UCSD-AML1 (cell line): ENCODE data around the gene STAC.

Source experiments
- DNase-seq: peaks from one replicate; lab custom pipeline; 2025; ENCODE audit not compliant: unreplicated experiment; lab: John Stamatoyannopoulos, UW

STAC gene

DNA sequence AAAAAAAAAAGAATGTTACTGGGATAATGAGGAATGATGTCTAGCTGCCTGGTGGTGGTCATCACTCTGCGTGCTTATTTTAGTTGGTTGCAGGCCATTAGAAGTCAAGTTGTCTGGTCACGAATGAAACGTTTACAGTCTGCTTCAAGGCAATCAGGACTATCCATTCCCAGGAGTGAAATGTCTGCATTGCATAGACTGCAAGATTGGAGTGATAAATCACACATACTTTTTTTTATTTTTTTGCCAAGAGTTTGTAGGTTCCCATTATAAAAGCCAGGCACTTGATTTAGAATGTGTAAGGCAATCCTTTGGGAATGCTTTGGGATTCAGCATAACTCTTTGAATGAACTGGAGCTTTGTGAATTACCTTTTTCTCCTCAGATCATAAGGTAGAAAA is 132.3 kb downstream of the STAC start:
- no peak for DNase-seq

DNA sequence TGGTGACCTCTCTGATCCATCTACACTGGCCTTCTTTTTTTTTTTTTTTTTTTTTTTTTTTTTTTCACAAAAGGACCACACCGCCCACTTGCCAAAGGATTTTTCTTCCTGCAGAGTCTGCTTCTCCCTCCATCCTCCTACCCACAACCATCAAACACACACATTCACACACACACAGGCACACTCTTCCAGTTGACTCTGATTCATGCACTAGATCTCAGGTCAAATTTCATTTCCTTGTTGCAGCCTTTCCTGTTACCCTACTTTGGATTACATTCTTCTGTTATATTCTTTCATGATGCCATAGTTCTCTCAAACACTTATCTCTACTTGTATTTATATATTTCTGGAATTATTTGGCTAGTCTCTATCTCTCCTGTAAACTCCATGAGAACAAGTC is 133.9 kb downstream of the STAC start:
- DNase-seq = no peak

DNA sequence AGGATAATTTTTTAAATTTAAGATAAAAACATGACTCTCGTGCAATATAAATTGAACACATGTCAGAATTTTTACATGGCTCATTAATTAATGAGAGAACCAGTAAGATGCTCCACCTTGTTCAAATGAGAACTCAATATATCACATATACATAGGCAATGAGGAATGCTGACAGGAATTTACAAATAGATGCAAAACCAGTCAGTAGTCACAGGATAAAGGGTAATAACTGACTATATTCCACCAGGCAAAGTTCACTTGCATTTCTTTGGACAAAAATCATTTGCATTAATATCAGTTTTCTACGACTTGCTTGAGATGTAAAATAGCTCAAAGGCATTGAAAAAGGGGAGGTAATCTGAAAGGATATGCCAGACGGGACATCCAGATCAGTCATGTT is 139.4 kb downstream of the STAC start:
- no peak for DNase-seq

DNA sequence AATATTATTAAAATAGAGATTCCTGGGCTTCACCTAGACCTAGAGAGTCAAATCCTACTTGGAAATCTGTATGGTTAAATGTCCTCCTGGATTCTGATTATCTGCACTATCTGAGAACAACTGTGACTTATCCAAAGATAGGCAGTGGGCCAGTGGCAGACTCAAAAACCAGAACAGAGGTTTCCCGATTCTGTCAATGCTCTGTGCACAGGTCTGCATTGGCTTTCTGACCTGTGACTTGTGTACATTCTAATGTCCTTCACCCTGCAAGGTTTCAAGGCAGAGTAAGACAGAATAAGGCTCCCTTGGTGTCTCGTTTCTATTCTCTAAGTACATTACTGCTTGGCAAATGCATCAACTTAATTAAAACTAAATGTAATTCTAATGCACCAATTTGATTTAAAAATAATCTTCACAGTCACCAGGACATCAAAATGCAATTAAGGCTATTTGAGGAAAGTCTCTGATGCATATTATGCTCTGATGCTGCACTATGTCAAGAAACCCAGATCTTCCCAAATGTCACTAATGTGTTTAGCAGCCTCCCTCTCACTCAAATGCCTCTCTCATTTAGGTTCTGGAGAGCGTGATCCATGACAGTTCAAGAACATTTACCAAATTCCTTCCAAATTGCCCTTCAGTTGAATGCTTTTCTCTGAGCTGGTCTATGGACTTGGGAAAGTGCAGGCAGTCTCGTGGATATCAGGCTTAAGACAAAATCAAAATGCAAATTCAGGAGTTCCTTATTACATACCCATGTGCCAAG is 140.1 kb downstream of the STAC start:
- no peak for DNase-seq

DNA sequence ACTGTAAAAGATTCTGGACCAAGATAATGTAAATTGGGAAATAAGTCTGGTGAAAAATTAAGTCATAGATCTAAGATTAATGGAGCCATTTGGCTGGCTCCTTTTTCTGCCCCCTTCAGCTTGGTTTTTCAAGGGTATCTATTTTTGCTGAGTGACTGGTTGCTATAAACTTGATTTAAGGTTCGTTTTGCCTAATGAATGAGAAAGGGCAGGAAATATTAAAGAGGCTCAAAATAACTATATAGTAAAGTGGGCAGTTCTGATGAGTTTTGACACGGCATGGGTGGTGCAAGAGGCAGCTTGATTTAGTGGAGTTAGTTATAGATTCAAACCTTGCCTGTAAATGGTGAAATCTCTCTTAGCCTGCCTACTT is 140.7 kb downstream of the STAC start:
- DNase-seq = no peak

DNA sequence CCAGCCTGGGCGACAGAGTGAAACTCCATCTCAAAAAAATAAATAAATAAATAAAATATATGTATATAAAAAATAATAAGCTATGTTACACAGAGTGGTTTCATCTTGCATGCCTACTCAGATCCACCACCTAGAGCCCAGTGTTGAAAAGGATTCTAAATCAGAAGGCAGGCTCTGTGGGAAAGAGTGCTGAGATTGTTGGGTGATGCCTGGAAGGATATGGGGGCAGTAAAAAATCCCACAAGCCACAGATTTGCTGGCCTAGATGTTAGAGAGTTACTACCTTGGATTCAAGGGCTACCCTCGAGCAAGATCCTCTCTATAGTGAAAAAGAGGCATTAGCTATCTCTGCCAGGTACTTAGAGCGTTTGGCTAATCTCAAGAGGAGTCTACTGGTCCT is 144.3 kb downstream of the STAC start:
- DNase-seq = no peak

DNA sequence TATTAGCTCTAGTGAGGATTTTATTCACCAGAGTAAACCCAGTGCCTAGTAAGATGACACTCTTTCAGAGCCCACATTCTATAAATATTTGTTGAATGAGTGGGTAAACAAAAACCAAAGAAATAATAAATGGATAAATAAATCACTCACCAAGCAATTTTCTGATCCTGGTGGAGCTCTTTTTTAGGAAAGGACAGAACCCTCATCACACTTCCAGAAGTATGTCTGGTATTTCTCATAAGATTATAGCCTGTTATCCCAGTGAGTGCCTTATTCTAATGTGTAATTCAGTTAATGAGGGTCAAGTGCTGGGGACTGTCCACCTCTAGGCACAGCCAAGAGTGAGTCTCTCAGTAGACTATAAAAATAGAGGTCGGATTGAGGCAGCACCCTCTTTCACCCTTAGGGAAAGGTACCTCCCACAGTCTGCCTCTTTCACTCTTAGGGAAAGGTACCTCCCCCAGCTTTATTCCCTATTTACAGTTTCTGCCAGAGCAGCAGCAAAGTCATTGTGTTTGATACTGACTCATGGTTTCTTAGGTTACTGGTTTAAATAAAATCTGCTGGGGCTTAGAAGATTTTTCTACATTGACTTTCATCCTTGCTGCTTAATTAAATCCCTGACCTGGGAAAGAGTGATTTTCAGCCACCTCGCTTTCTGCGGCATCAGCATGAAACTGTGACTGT is 145.0 kb downstream of the STAC start:
- DNase-seq = no peak

DNA sequence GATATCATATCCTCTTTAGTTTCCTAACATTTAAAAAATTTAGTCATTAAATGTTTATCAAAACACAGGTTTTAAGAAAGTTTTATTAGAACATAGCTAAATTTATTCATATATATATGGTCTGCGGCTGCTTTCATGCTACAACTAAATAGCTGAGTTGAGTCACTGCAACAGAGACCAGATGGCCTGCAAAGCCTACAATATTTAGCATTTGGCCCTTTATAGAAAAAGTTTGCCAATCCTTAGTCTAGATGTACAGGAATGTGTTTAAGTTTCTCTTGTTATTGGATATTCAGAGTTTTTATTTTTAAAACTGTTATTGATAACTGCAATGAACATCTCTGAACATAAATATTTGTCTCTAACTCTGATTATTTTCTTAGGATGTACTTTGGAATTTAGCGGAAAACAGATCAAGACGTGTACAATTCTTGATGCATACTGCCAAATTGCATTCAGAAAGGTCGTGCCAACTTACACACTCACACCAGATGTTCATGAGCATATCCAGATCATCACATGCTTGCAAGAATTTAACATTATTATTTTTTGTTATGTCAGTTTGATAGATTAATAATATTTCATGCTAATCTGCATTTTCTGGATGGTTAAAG is 157.9 kb downstream of the STAC start:
- DNase-seq = no peak

DNA sequence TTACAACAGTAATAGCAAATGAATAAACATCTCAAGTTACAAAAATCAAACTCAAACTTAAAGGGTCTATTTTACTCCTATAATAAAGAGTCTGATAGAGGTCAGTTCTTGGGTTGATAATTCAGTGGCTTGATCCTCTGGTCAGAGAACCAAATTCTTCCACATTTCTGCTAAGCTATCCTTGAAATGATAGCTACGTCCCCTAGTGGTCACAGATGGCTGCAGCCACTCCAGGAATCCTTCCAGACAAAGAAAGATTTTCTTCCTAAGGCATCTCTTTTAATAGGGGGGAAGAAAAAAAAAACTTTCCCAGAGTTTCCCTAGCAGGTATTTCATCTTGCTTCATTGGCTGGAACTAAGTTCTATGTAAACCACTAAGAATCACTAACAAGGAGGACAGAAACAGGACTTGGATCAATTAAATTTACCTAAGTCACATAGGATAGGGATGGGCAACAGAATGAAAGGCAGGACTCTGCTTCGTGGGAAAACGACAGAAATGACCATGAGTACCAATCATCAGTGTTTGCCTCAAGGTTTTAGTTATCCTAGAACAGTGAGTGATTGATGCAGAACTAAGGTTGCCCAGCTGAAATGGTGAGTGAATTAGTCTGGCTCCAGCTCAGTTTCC is 160.7 kb downstream of the STAC start:
- DNase-seq = no peak

DNA sequence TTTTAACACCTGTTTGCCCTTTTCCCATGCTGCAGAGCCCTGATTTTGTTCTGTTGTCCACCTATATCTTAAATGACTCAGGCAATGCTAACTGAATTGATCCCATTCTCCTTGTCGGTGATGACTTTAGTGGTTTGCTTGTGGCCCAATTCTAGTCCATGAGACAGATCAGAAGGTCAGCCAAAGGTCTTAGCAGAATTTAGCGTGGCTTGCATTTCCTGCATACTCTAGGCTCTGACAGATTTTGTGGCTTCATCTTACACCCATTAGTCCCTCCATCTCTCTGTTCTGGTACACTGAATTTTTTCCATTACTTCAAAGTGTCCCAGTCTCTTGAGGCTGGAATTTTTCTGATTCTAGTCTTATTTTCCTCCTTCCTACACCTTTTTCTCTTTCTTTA is 161.9 kb downstream of the STAC start:
- DNase-seq = no peak

DNA sequence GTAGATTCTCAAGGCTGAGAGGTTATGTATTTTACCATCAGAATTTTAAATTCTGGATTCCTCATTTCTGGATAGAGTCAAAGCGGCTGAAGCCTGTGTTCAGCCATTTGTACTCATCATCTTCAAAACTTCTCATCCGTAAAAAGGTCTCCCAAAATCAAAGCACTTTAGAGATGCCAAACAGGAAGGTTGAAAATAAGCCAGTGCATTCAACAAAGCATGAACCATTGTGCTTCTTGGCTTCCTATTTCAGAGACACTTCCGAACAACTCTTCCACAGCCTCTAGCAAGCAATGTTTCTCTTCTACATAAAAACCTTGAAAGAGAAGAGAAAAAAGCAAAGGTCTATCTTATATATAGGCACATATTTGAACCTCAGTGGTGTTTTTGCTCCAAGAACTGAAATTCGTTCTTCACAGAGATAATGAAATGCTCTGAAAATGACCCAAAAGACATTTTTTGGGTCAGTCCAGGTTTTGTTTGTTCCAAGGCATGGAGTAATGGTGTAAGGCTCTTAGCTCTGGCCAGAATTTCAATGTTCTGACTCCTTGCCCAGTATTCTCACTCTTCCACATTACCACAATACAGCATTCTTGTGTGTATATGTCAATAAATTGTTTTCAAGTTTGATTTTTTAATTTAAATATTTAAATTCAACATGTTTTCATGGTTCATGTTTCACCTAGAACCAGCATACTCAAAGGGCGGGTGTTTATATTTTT is 163.1 kb downstream of the STAC start:
- DNase-seq = no peak

DNA sequence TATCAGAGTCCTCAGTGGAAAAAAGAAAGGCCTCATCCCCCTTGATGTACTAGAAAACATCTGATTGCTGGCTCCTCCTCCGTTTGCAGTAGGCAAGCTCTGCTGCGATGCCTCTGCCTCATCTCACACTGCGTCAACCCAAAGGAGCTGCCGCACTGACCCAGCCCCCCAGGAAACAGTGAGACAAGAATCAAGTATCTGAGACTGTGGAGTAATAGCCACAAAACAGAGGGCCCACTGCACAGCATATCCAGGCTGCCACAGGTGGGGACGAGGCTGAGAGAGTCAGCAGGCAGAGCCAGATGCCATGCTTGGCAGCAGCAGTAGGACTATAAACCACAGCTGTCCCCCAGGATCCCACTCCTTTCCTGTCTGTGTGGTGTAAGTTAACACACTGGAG is 165.9 kb downstream of the STAC start:
- no peak for DNase-seq

DNA sequence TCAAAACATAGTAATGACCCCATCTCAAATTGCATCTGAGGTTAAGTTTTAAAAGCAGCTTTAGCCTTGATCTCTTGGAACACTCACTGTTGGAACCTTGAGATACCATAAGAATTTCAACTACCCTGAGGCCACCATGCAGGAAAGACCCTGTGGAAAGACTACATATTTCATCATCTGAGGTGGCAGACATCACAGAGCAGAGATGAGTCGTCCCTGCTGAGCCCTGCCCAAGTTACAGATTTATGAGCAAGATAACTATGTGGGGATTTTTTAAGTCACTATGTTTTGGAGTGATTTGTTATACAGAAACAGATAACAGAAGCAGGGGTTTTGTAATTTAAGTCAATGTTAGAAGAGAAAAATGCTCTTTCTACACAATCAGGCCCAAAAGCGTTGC is 168.4 kb downstream of the STAC start:
- DNase-seq = no peak

DNA sequence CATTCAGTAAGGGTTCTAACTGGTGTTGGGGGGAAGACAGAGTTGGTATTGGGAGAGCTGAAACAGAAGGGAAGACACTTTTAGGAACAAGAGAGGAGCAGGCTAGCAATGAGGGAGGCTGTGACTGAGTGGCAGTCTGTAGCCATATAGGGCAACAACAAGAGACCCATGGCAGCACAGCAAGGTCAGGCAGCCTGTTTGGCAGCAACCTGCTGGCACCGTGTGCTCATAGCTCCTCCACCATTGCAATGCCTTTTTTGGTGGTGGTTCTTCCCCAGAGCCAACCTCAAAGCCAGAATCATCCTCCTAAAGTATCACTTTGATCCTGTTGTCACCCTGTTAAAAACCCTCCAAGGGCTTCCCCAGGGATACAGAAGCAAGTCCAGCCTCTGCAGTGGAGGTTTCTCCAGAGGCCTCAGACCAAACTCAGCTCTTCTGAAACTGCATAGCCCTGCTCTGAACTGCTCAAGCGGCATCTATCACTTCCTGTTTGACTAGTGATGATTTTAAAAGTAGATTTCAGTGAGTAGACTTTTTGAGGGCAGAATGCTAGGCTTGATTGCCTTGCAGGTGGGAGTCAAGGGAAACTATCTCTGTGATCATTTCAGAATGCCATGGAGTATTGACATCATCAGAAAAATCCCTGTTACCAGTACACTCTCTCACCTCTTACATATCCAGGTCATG is 176.9 kb downstream of the STAC start:
- no peak for DNase-seq

DNA sequence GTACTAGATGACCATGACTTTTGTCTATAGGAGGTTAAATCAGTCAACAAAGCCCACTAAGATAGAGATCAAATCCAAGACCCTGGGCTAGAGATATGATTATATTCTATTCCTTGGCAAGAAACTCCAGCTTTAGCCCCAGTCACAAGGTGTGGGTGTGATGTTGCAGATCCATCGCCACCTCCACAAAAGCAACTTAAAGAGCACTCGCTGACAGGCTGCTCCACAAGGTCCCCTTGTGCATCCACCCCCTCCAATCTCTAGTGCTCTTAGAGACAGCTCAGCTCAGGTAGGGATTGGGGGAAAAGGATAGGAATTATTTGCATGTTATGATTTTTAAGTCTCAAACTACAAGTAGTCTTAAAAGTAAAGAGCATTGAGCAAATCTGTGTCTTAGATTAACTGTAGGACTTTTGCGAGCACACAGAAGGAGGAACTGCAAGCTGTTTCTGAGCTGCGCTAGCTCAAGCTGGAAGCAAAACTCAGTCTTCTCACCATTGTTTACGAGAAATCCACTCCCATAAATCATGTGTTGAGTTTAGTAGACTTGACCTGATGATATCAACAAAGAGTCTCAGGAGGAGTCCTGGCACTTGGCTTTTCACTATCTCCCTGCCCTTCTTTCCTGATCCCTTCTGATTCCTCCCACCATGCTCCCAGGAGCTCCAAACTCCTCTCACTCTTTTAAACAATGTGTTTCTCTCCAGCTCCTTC is 177.6 kb downstream of the STAC start:
- DNase-seq = no peak

DNA sequence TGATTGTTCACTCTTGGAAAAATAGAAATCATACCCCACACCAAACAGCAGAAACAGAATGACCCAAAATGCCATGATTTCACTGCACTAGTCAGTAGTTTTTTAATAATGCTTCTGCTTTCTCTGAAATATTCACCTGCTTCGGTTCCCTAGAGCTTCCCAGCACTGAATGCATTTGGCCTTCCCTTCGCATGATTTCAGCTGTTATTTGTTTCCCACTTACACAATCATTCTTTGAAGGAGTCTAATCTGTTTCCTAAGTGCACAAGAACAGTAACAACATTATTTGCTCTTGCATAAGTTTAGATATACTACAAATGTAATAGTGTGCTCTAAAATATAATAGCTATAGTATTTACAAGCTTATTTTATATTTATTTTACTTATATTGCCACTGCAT is 178.7 kb downstream of the STAC start:
- no peak for DNase-seq

DNA sequence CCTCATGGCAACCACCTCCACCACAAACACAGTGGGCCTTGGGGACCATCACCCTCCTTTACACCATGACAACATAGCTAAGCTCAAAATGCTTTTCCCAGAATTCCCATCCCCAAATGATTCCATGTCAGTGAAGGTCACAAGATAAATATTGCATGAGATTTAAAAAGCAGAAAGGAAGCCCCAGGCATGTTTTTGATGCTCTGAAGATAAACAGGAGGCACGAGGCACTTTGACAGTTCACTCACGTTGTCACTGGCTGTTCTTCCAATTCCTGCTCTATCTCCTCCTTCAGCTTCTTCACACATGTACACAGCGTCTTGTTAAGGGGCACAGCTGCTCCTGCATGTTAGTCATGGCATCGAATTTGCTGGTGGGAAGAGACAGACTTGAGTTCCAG is 180.4 kb downstream of the STAC start:
- DNase-seq = no peak

DNA sequence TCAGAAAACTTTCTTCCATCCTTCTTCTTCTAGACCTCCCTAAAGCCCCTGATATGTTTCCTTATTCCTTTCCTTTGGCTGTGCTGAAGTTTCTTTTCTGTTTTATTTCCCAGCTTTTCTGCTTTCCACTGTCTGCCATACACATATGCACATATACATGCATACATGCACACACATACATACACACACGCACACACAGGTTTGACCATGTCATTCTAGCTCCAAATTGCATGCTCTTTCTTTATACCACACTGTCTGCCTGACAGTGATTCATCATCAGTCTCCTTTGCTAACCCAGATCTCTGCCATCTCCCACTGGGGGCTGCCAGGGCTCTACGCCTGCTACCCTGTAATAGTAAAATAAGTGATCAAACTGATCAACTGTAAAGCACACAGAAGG is 181.3 kb downstream of the STAC start:
- no peak for DNase-seq

DNA sequence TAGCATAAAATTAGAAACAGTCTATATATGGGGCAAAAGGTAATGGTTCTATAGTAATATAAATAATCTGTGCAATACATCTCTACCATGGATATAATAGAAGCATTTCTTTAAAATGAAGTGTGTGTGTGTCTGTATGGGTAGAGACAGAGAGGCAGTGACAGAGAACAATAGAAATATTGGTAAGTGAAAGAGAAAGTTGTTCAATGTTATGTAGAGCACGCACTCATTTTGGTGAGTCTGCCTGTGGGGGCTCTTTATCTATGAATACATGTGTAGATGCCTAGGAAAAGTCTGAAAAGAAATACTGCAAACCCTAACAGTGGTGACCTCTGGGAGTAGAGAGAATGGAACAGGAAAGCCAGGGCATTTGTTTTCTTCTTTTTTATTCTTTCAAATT is 182.6 kb downstream of the STAC start:
- no peak for DNase-seq

DNA sequence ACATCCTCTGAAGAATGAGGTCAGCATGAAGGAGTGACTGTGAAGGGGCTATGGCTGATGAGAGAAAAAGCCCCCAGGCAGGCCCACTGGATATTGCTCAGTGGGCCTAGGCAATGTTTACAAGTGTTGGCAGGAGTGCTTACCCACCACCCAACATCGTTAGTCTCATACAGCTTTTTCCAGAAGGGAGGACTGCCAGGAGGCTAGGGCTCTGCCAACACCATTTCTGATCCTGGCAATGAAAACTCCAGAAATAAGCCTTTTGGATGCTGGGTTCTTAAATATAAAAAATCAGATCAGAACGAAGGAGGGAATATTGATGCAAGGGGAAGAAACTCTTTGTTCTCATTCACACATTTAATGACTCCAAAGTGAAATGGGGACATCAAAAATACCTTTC is 194.9 kb downstream of the STAC start:
- no peak for DNase-seq
